ENCODE measurements around the gene SDC1. TPM values are rescaled to one million over a fixed set of nuclear protein-coding genes. Genes with fewer than 3 reads are reported as not detected.

The SDC1 gene
- polyA plus RNA-seq, 3 donors: not detected

DNA sequence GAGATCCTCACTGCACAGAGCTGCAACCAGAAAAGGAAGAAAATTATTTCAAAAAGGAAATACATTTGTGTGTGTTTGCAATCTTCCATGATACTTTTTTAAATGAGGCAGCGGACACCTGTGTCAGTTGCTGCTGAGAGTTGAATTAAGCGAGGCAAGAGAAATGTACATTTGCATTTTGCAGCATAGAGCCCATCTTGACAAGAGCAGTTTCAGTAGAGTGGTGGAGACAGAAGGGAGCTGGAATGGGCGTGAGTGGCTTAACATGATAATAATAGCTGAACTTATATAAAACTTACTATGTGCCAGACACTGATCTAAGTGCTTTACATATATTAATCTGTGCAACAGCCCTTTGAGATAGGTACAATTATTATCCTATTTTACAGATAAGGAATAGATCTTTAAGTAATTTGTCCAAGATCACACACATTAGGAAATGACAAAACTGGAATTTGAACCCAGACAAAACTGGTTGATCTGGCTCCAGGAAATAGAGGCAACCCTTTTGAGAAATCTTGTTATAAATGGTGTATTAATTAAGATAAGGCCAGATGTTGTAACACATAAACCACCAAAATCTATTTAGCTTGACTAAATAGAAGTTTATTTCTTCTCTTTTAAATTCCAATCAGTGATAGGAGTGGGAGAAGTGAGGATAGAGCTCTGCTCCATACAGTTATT, 68.7 kb downstream of the SDC1 start:
- Histone ChIP-seq H3K36me3 (replicated peaks in 1 of 2; ENCODE audit: control insufficient read depth in 1 of 2, insufficient read depth in 2 of 2, low read length in 2 of 2) (no peaks in the 10 kb centered on the region), H3K9me3 (replicated peaks in 1 of 2; ENCODE audit: control insufficient read depth in 1 of 2, insufficient read depth in 1 of 2, low read length in 2 of 2) (no peaks in the 10 kb centered on the region), H3K27me3 (ENCODE audit: control insufficient read depth in 2 of 2, insufficient read depth in 2 of 2, low read length in 2 of 2) (no peaks in the 10 kb centered on the region), H4K20me1 (ENCODE audit: insufficient read depth, low read length) (no peaks in the 10 kb centered on the region), H3K4me1 (ENCODE audit: control insufficient read depth in 1 of 2, insufficient read depth in 2 of 2, low read length in 2 of 2) (no peaks in the 10 kb centered on the region), H2AFZ (ENCODE audit: insufficient read depth, low read depth, low read length, poor library complexity, severe bottlenecking) (no peak overlapping the region), H3K79me2 (ENCODE audit: insufficient read depth, low read length) (no peaks in the 10 kb centered on the region), H3K4me3 (replicated peaks in 1 of 3; ENCODE audit: low read depth in 2 of 3, low read length in 3 of 3) (no peak overlapping the region), H3K9ac (ENCODE audit: insufficient read depth, low read length, poor library complexity, severe bottlenecking) (no peak overlapping the region), H3K4me2 (replicated peaks; ENCODE audit: extremely low read depth, low read length, poor library complexity, severe bottlenecking) (no peak overlapping the region), H3K27ac (ENCODE audit: low read depth in 1 of 2, low read length in 2 of 2) (no peak overlapping the region)
- Mint-ChIP-seq H3K36me3 (no peaks in the 10 kb centered on the region), H3K4me1 (no peaks in the 10 kb centered on the region), H3K27me3 (ENCODE audit: low read depth in 3 of 3) (peaks cover 2 to 3% (median 2%) of the 10 kb centered on the region in 3 donors), H3K4me3 (no peak overlapping the region), H3K27ac (no peak overlapping the region), H3K9me3 (peaks cover 0 to 2% (median 0%) of the 10 kb centered on the region in 7 donors)
- WGBS (ENCODE audit: insufficient coverage): 94% methylated on average over 2 of the region's 3 CpGs
- intact Hi-C loops (cut with micrococcal nuclease): no loop called here
- no peak for TF ChIP-seq CTCF (IDR thresholded peaks at IDR 0.05)
- no peak for DNase-seq

- WGBS (ENCODE audit: insufficient coverage): 91% methylated on average over 3 of the region's 5 CpGs
- H3K27ac ChIP-seq (ENCODE audit: low read depth in 1 of 2, low read length in 2 of 2): no peak overlapping the region
- H3K9me3 ChIP-seq (replicated peaks in 1 of 2; ENCODE audit: control insufficient read depth in 1 of 2, insufficient read depth in 1 of 2, low read length in 2 of 2): no peaks in the 10 kb centered on the region
- H3K27ac Mint-ChIP-seq: no peak overlapping the region
- H3K36me3 ChIP-seq (replicated peaks in 1 of 2; ENCODE audit: control insufficient read depth in 1 of 2, insufficient read depth in 2 of 2, low read length in 2 of 2): no peaks in the 10 kb centered on the region
- peaks cover 2 to 5% (median 2%) of the 10 kb centered on the region in 3 donors for H3K27me3 Mint-ChIP-seq (ENCODE audit: low read depth in 3 of 3)
- no peak overlapping the region for H3K4me3 ChIP-seq (replicated peaks in 1 of 3; ENCODE audit: low read depth in 2 of 3, low read length in 3 of 3)
- H3K4me3 Mint-ChIP-seq: no peak overlapping the region
- H3K4me2 ChIP-seq (replicated peaks; ENCODE audit: extremely low read depth, low read length, poor library complexity, severe bottlenecking): no peak overlapping the region
- H3K27me3 ChIP-seq (ENCODE audit: control insufficient read depth in 2 of 2, insufficient read depth in 2 of 2, low read length in 2 of 2): no peaks in the 10 kb centered on the region
- no peak for TF ChIP-seq CTCF (IDR thresholded peaks at IDR 0.05)
- H3K79me2 ChIP-seq (ENCODE audit: insufficient read depth, low read length): no peaks in the 10 kb centered on the region
- H3K4me1 ChIP-seq (ENCODE audit: control insufficient read depth in 1 of 2, insufficient read depth in 2 of 2, low read length in 2 of 2): no peaks in the 10 kb centered on the region
- H3K9ac ChIP-seq (ENCODE audit: insufficient read depth, low read length, poor library complexity, severe bottlenecking): no peak overlapping the region
- H4K20me1 ChIP-seq (ENCODE audit: insufficient read depth, low read length): no peaks in the 10 kb centered on the region
- intact Hi-C loops (cut with micrococcal nuclease): no loop called here
- no peaks in the 10 kb centered on the region for H3K4me1 Mint-ChIP-seq
- no peak overlapping the region for H2AFZ ChIP-seq (ENCODE audit: insufficient read depth, low read depth, low read length, poor library complexity, severe bottlenecking)
- H3K36me3 Mint-ChIP-seq: no peaks in the 10 kb centered on the region
- H3K9me3 Mint-ChIP-seq: no peaks in the 10 kb centered on the region
- no peak for DNase-seq
These were observed 71.6 kb downstream of the SDC1 start for GRCh38 chr2:20153131-20153851.

All from CD14-positive monocyte (primary cell).